ENCODE data around the gene P2RX5.

Gene P2RX5

GRCh38 chr17:3723556-3724377 is 27.8 kb upstream of the P2RX5 start, which contains the start of gene HASPIN:
Gene HASPIN (plus strand): TSS chr17:3723903. CDS start chr17:3723936, 33 bp downstream.
- Histone ChIP-seq H3K9me3 (ENCODE audit: control insufficient read depth, insufficient read depth, low read length) (no peaks in the 10 kb centered on the region), H3K4me1 (ENCODE audit: control insufficient read depth, low read length) (peaks cover 63% of the 10 kb centered on the region)

DNA sequence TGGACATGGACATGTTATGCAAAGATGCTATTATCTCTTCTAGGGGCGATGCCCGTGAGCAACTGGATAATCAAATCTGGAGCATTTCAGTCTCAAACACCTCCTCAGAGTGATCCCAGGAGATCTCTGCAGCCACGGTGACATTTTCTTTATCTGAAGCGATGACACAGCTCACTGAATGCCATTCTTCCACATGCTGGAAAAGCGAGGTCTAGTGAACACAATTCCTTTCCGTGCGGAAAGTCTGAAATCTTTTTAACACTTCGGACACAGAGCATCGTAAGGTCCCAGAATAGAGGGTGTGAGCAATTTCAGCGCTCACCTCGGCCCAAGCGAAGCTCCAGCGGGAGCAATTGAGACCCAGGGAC is 27.2 kb upstream of the P2RX5 start:
- peak overlapping the region; percentile 80 for H3K4me3 ChIP-seq (ENCODE audit: low read length)
- no peaks in the 10 kb centered on the region for H3K9me2 ChIP-seq (replicated peaks; ENCODE audit: control insufficient read depth, low read length)
- peaks cover 79% of the 10 kb centered on the region for H3K36me3 ChIP-seq (ENCODE audit: control insufficient read depth, low read length)
- H3F3A ChIP-seq (ENCODE audit: control insufficient read depth, insufficient read depth) = 0 out of 2 replicates have a peak, but pooled peaks cover 2% of the 10 kb centered on the region
- peak overlapping the region; percentile 54 for H3K27ac ChIP-seq (ENCODE audit: low read depth, low read length)
- no peaks in the 10 kb centered on the region for H3K27me3 ChIP-seq (ENCODE audit: control insufficient read depth, low read length)
- TF ChIP-seq CTCF (IDR thresholded peaks at IDR 0.05; ENCODE audit: low read depth, low read length, poor library complexity, severe bottlenecking) (peak; percentile 18), EZH2phosphoT487 (IDR thresholded peaks at IDR 0.05; ENCODE audit: borderline replicate concordance, low read length) (no peak)
- H3K79me2 ChIP-seq (ENCODE audit: control insufficient read depth, low read length) = peaks cover 77% of the 10 kb centered on the region
- H3K9me3 ChIP-seq (ENCODE audit: control insufficient read depth, insufficient read depth, low read length) = no peaks in the 10 kb centered on the region
- H3K4me1 ChIP-seq (ENCODE audit: control insufficient read depth, low read length) = peaks cover 63% of the 10 kb centered on the region
- peaks cover 26% of the 10 kb centered on the region for H4K20me1 ChIP-seq (ENCODE audit: control insufficient read depth, insufficient read depth, low read depth, low read length)
- H3K4me2 ChIP-seq (ENCODE audit: low read length) = peak overlapping the region; percentile 93

More at GRCh38 chr17:3723556-3724377, 27.8 kb upstream of the P2RX5 start, which contains the start of gene HASPIN:
- TF ChIP-seq EZH2phosphoT487 (IDR thresholded peaks at IDR 0.05; ENCODE audit: borderline replicate concordance, low read length) (no peak), CTCF (IDR thresholded peaks at IDR 0.05; ENCODE audit: low read depth, low read length, poor library complexity, severe bottlenecking) (no peak)
- Histone ChIP-seq H3K27me3 (ENCODE audit: control insufficient read depth, low read length) (no peaks in the 10 kb centered on the region), H3K4me2 (ENCODE audit: low read length) (peak within 1 kb of the TSS; percentile 93), H3K79me2 (ENCODE audit: control insufficient read depth, low read length) (peaks cover 83% of the 10 kb centered on the region), H3K9me2 (replicated peaks; ENCODE audit: control insufficient read depth, low read length) (no peaks in the 10 kb centered on the region), H3K4me3 (ENCODE audit: low read length) (peak within 1 kb of the TSS; percentile 80), H3K36me3 (ENCODE audit: control insufficient read depth, low read length) (peaks cover 74% of the 10 kb centered on the region), H3F3A (ENCODE audit: control insufficient read depth, insufficient read depth) (0 out of 2 replicates have a peak, but pooled peaks cover 2% of the 10 kb centered on the region), H3K27ac (ENCODE audit: low read depth, low read length) (peak within 1 kb of the TSS; percentile 54), H4K20me1 (ENCODE audit: control insufficient read depth, insufficient read depth, low read depth, low read length) (peaks cover 26% of the 10 kb centered on the region)

GRCh38 chr17:3722716-3723115 is 26.8 kb upstream of the P2RX5 start:
- peaks cover 79% of the 10 kb centered on the region for H3K36me3 ChIP-seq (ENCODE audit: control insufficient read depth, low read length)
- H3K9me2 ChIP-seq (replicated peaks; ENCODE audit: control insufficient read depth, low read length) = no peaks in the 10 kb centered on the region
- no peaks in the 10 kb centered on the region for H3K9me3 ChIP-seq (ENCODE audit: control insufficient read depth, insufficient read depth, low read length)
- H3K79me2 ChIP-seq (ENCODE audit: control insufficient read depth, low read length) = peaks cover 73% of the 10 kb centered on the region
- H3K27ac ChIP-seq (ENCODE audit: low read depth, low read length) = peak overlapping the region; percentile 54; the same call in 1 of the 2 replicates
- H3F3A ChIP-seq (ENCODE audit: control insufficient read depth, insufficient read depth) = 0 out of 2 replicates have a peak, but pooled peaks cover 2% of the 10 kb centered on the region
- H3K27me3 ChIP-seq (ENCODE audit: control insufficient read depth, low read length) = no peaks in the 10 kb centered on the region
- H4K20me1 ChIP-seq (ENCODE audit: control insufficient read depth, insufficient read depth, low read depth, low read length) = peaks cover 23% of the 10 kb centered on the region
- H3K4me3 ChIP-seq (ENCODE audit: low read length) = peak overlapping the region; percentile 80
- TF ChIP-seq CTCF (IDR thresholded peaks at IDR 0.05; ENCODE audit: low read depth, low read length, poor library complexity, severe bottlenecking) (no peak), EZH2phosphoT487 (IDR thresholded peaks at IDR 0.05; ENCODE audit: borderline replicate concordance, low read length) (no peak)
- peaks cover 62% of the 10 kb centered on the region for H3K4me1 ChIP-seq (ENCODE audit: control insufficient read depth, low read length)
- H3K4me2 ChIP-seq (ENCODE audit: low read length) = peak overlapping the region; percentile 93

Measured in DOHH2 (cell line).